Activated CD4-positive, alpha-beta T cell treated with anti-CD3 and anti-CD28 coated beads, Interleukin-2, amount 50 U/mL, for 16 hours (primary cell): ENCODE measurements around the gene ELOVL6.
"Not testable (repeated sequence)": the region's sequence is repeated elsewhere in the genome, so short reads cannot be mapped to it uniquely, and the experiment has no call there.

Experiments
- DNase-seq: peaks from one replicate; pipeline ENCODE4 v3.0.0-alpha.2; 2020

Gene ELOVL6, protein sequence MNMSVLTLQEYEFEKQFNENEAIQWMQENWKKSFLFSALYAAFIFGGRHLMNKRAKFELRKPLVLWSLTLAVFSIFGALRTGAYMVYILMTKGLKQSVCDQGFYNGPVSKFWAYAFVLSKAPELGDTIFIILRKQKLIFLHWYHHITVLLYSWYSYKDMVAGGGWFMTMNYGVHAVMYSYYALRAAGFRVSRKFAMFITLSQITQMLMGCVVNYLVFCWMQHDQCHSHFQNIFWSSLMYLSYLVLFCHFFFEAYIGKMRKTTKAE

DNA sequence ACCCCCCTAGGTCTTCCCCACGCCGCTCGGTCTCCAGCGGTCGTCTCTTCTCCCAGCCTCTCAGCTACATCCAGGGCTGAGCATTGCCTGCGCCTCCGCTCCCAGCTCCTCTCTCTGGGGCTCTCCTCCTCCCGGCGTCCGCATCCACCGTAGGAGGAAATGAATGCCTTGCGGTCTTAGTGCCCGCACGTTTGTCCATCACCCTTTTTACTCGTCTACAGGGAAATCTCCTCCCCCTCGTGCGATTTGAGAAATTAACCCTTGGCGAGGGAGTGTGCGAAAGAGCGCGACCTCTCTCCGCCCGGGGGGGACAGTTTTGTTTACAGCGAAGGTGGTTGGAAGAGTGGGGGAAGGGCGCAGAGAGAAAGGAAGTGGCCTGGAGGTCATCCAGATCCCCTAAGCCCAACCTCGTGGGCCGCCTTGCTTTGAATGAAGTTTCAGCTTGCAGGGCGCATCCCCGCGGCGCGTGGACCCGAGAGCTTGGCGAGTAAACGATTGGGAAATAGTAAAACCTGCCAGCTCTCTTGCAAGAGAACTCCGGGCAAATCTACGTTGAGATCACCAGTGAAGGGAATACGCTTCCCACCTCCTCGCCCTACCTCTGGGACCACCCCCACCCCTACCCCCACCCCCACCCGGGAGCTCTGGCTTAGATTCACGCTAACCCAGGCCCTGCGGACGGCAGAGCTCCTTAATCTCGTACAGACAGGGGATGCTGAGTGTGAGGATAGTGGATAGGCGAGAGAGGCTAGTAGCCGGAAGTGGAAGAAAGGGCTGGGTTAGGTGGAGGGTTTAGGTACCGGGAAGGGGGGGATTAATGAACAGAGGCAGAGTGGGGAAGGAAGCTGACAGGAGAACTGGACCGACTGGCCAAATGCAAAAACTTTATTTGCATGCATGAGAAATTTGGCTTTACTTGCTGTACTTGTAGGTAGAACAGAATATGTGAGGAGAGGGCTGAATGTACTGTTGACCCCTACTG is at the start of gene ELOVL6:
Gene ELOVL6, minus strand, starts transcription at position 181 of the 982 bp plus-strand sequence. CDS start 280 bp downstream, outside the sequence.
- peak; percentile 48 for DNase-seq

DNA sequence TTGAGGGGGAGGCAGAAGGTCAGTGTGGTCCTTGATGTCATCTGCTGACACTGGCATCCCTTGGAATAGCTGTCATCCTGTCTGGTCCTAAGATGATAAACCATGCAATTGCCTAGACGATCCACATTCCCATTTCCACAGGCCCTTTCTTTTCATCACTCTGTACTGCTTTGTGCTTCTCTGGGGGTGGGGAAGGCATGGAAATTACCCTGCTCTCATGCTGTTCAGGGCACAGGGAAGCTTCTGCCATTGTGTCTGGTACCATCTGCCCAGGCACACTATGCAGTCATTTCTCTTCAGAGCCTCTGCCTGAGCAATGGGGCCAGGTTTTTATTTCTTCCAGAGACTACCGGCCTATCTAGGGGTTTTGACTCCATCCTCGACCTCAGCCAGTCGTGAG is 49.7 kb upstream of the ELOVL6 start:
- DNase-seq = no peak

DNA sequence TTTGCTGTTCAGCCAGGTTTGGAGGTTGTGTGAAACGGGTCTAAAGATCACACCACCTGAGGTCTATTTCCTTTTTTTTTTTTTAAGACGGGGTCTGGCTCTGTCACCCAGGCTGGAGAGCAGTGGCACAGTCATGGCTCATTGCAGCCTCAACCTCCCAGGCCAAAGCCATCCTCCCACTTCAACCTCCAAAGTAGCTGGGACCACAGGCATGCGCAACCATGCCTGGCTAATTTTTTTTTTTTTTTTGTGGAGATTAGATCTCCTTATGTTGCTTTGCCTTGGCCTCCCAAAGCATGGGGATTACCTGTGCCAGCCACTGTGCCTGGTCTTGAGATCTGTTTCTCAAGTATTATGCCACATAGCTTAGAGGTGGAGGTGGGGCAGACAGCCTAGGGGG is 49.2 kb upstream of the ELOVL6 start:
- no peak for DNase-seq

DNA sequence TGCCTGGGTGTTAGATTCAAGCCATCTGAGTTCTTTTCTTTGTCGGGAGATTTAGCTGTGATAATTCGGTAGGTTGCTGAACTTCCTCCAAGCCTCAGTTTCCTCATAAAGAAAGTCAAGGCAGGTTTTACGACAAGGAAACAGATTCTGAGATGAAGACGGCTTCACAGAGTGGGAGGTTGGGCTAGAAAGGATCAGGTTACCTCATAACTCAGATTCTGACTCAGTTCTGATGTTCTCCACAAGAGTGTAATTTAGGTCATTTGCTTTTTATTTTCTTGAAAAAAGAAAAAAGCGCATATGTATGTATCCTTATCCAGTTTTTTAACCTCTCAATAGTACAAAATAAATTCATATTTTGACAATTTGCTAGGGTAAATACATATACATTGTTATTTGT is 47.2 kb upstream of the ELOVL6 start:
- DNase-seq = no peak

DNA sequence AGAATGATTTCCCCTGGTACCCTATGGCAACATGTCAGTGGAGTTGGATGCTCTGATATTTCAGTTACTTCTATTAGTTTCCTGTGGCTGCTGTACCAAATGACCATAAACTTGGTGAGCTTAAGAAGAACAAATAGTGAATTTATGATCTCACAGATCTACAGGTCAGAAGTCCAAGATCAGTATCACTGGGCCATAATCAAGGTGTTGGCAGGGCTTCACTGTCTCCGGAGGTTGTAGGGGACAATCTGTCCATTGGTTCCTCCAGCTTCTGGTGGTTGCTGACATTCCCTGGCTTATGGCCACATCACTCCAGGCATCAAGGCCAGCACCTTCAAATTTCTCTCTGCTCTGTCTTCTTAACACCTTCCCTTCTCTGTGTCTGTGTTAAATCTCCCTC is 37.9 kb upstream of the ELOVL6 start:
- no peak for DNase-seq

DNA sequence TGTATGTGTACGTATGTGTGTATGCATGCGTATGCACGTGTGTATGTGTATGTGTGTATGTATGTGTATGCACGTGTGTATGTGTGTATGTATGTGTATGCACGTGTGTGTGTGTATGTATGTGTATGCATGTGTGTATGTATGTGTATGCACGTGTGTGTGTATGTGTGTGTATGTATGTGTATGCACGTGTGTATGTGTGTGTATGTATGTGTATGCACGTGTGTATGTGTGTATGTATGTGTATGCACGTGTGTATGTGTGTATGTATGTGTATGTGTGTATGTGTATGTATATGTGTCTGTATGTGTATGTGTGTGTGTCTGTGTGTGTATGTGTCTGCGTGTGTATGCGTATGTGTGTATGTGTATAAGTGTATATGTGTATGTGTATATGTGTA is 35.2 kb upstream of the ELOVL6 start:
- not testable (repeated sequence) for DNase-seq

DNA sequence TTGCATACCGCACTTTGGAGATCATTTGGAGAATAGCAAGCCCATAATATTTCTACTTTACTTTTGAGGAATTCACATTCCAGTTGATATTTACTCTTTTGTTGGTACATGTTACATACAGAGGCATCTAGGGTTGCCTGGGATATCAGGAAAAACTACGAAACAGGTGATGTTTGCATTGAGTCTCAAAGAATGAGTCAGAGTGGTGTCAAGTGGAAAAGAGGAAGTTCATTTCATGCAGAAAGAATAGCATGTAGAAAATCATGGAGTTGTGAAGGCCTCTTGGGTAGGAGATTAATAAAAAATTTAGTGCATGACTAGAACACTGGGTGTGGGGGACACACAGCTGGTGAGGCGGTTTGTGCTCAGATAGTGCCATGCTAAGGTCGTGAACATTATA is 33.5 kb upstream of the ELOVL6 start:
- DNase-seq = no peak

DNA sequence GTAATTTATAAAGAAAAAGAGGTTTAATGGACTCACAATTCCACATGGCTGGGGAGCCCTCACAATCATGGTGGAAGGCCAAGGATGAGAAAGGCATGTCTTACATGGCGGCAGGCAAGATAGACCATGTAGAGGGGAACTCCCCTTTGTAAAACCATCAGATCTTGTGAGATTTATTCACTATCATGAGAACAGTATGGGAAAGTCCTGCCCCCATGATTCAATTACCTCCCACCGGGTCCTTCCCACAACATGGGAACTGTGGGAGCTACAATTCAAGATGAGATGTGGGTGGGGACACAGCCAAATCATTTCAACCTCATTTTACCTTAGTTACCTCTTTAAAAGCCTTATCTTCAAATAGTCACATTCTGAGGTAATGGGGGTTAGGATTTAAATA is 30.9 kb upstream of the ELOVL6 start:
- DNase-seq = no peak

DNA sequence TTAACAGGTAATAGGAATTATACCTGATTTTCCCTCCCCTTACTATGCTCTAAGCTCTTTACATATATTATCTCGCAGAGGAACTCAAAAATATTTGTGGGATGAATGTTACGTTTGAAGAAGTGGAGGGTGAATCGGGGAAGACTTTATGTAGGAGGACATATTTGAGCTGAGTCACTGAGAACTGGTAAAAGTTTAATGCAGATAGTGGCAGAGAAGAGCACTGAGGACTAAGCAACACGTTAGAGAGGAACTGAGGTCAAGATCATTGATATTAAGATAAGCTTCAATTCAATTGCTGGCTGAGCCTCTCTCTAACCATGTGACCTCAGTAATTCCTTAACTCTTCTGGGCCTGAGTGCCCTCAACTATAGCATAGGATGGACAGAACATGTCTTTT is 26.4 kb upstream of the ELOVL6 start:
- no peak for DNase-seq

DNA sequence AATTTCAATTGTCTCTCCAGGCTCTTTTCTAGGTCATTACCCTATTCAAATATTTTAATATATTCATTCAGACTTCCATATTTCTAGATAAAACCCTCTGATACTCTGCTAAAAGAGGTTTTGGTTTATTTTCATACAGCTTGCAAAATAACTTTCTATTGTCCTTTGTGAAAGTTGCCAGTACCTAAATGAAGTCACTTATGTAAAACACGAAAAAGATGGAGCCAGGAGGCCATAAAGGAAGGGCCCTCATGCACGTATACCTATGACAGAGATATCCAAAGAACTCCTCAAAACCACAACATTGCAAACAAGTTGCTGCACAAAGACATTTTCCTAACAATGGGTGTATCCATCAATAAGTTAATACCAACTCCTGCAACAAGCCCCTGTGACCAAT is 25.7 kb upstream of the ELOVL6 start:
- DNase-seq = no peak

DNA sequence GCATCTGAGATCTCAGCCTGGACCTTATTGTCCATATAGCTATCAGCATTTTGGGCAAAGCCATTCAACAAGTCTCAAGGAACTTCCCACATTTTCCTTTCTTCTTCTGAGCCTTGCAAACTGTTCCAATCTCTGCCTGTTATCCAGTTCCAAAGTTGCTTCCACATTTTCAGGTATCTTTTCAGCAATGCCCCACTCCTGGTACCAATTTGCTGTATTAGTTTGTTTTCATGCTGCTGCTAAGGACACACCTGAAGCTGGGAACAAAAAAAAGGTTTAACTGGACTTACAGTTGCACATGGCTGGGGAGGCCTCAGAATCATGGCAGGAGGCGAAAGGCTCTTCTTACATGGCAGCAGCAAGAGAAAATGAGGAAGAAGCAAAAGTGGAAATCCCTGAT is 20.5 kb upstream of the ELOVL6 start:
- DNase-seq = not testable (repeated sequence)

DNA sequence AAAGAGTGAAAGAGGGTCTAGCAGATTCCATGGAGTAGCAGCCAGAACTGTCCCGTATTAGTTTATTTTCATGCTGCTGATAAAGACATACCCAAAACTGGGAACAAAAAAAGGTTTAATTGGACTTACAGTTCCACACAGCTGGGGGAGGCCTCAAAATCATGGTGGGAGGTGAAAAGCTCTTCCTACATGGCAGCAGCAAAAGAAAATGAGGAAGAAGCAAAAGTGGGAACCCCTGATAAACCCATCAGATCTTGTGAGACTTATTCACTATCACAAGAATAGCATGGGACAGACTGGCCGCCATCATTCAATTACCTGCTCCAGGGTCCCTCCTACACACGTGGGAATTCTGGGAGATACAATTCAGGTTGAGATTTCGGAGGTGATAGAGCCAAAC is 18.8 kb upstream of the ELOVL6 start:
- DNase-seq = not testable (repeated sequence)

DNA sequence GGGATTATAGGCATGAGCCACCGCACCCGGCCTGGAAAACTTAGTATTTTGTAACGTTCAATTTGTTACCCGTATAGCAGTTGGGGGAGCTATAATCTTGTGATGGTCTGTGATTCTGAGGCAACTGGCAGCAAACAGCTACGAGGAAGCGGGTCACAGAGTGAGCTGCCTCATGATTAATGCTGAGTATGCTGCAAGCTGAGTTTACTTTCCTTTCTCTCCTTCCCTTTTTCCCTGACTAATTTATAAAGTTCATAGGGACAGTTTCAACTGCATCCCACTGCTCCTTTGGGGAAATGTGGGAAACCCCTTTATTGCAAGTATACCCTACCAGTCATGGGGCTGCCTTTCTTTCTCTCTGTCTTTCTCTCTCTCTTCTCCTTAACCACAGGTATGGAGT is 17.7 kb upstream of the ELOVL6 start:
- DNase-seq = no peak

DNA sequence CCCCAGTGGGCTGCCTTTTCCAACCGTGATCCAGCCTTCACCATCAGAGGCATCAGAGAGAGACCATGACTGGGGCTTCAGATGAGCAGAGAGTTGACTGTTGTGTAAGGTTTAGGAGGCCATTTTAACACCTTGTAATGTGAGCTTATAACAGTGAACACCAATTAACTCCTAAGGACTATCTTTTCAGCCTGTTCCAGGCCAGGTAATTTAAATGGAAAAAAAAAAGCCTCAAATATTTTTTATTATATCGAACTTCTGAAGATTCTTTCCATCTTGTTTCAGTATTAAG is 13.3 kb upstream of the ELOVL6 start:
- no peak for DNase-seq

DNA sequence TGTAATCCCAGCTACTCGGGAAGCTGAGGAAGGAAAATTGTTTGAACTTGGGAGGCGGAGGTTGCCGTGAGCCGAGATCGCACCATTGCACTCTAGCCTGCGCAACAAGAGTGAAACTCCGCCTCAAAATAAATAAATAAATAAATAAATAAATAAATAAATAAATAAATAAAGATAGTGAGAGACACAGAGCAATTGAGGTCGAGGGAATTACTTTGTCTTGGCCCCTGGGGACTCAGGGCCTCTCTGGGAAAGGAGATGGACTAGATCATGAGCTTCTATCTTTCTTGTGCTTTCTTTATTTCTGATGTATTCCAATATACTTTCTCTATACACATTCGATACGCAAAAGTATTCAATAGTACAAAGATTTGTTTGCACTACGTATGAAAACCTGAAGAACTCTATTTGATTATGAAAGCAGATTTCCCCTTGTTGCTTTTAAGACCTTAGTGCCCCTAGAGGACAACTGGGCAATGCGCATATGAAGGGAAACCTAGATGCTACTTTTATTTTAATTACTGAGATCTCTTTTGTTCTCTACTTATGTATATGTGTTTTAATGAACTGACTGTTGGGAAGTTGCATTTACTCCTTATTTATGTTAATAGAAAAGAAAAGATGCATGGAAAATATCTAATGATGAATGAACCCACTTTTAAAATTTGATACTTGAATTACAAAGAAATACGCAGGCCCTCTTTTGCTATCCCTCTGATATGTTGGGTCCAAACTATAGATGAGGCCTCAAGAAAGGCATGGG is 12.8 kb upstream of the ELOVL6 start:
- peak; percentile 32 for DNase-seq

DNA sequence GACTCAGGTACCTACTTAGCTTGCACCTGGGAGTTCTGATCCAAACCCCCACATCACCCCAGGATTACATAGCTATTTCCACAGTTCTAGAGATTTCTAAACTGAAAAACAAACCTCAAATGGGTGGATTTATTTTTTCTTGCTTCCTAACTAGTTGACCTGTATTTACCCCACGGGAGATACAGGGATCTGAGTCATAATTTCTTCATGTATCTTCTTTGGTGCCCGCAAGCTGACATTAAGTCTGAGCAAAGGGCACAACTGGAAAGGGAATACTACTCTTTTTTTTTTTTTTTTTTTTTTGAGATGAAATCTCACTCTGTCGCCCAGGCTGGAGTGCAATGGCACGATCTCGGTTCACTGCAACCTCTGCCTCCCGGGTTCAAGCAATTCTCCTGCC is 10.0 kb upstream of the ELOVL6 start:
- no peak for DNase-seq

DNA sequence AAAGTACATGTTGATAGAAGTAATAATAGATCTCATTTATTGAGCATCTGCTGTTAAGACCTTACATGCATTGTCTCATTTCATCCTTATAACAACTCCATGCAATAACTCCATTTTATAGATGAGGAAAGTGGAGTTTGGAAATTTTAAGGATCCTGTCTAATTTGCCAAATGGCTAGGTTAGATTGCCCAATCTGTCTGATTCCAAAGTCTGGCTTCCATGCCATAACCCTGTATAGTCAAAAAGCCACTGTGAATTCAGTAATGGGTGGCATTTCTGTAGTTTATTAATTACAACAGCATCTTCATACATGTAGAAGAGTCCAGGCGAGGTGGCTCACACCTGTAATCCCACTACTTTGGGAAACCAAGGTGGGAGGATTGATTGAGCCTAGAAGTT is 8.8 kb upstream of the ELOVL6 start:
- DNase-seq = no peak

DNA sequence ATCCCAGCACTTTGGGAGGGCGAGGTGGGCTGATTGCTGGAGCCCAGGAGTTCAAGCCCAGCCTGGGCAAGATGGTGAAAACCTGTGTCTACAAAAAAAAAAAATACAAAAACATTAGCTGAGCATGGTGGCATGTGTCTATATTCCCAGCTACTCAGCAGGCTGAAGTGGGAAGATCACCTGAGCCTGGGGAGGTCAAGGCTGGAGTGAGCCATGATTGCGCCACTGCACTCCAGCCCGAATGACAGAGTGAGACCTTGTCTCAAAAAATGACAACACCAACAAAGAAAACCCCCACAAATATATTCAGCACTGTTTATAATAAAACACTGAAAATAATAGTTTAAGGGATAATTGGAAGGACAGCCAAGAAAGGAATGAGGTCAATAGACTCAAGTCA is 3.6 kb upstream of the ELOVL6 start:
- DNase-seq = no peak

DNA sequence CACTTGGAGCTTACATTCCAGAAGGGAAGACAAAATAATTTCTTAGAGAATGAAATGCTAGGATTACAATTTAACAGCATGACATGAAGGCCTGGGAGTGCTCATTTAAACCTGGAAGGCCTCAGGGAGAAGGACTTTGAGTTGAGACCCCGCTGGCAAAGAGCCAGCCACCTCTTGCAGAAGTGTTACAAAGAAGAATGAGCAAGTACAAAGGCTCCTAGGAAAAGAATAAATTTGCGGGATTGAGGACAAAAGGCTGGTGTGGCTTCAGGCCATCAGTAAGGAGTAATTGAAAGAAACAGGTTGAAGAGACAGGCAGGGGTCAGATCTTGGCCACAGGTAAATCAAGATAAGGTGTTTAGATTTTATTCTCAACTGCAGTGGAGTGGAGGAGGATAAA is 3.1 kb upstream of the ELOVL6 start:
- no peak for DNase-seq

DNA sequence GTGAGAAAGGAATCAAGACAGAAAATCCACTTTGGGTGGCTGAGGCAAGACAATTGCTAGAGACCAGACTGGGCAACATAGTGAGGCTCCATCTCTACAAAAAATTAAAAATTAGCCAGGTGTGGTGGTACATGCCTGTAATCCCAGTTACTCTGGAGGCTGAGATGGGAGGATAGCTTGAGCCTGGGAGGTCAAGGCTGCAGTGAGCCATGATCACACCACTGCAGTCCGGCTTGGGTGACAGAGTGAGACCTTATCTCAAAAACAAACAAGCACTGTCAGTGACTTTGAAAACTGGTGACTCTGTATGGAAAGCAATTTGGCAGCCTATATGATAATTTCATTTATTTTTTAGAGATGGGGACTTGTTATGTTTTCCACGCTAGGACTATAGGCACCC is 2.3 kb upstream of the ELOVL6 start:
- no peak for DNase-seq

DNA sequence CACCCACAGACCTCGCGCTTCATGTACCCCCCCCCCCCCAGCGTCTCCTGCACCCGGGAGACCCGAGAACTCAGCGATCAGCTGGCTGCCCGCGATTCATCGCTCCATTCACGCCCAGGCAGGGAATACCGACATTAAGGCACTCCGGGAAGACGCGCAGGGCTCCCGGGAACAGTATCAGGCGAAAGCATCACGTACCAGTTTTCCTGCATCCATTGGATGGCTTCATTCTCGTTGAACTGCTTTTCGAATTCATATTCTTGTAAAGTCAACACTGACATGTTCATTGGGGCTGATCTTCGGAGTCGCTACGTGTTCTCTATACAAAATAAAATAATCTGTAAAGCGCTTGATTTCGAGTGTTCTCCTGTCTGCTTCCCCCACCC is 373 bp downstream of the ELOVL6 start:
- DNase-seq = no peak

DNA sequence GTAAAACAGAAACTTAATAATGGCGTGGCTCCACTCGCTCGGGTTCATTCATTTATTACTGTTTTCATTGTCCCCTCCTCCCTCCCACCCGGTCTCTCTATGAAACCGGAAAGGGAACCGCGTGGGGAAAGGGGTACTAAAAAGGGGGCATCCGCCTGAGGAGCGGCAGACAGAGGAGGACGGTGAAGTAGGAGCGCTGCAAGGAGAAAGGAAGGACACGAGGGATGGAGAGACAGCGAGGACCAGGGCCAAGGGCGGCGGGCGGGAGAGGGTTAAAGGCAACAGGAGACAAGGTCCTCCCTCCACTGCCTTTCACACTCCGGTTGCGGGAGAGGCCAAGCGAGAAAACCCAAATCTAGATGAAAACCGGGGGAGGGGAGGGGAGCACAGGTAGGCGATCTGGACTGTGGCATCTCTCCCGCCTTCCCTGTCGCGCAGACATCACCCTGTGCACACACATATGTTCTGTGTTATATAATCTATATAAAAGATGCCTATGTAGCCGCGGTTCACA is 829 bp downstream of the ELOVL6 start:
- peak; percentile 71 for DNase-seq

DNA sequence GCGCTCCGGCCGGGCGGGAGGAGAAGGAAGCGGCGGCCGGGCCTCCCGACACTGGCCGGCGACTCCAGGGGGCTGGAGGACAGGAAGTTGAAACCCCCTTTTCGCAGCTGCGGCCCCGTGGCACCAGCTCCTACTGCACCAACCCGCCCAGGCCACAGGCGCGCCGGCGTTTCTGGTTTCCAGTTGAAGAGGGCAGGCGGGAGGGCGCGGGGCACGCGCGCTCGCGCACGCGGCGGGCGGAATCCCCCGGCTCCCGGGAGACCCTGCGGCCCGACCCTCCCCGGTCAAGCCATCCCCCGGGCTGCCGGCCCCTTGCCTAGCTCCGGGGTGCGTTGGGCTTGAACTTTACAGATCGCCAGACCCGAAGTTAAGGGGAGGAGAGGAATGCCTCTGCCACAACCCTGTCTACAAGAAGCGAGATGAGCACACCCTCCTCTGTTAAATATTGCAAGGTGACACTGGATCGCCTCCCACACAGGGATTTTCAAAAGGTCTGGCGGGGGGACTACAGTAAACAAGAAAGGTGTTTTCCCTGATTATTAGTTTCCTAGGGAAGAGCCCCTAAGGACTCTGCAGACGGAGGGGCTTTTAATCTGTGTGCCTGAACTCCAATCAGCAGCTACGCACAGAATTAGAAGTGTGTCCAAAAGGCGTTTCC is 1.4 kb downstream of the ELOVL6 start:
- DNase-seq = peak; percentile 62
